ENCODE data around the gene SCNN1A. TPM values are rescaled to one million over a fixed set of nuclear protein-coding genes. Genes with fewer than 3 reads are reported as not detected.

The SCNN1A gene
- total RNA-seq = not detected

DNA sequence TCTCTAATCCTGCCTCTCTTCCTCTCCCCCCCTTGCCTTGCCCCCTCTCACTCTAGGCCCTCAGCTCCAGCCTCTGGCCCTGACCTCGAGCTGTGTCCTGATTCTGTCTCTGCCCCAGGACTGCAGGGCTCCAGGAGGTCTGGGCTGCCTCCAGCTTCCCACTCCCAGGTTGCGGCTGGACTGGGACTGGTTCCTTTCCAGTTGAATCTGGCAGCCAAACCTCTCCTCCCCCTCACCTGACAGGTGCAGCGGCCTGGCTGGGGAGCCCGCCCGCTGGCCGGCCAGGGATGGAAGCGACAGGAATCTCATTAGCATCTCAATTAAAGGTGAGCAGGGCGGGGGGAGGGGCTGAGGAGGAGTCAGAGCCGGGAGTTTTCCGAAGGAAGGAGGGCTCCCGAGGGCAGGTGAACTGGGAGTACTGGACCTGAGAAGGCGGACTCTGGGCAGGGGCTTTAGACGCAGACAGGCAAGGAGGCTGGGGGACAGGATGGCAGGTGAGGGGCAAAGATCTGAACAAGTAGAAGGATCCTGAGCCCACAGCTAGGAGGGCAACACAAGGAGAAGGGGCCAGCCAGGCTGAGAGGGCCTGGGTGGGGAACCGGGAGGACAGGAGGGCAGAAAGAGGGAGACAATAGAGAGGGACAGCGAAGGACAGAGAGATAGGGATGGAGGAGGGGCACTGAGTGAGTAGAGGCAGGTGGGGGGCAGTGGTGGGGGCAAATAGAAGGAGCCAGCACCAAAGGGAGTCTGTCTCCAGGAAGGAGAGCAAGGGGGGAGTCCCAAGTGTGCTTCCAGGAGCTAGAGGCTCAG, at the start of gene SCNN1A:
Gene SCNN1A (minus strand): TSS at position 295 of the 810 bp plus-strand sequence. CDS start 780 bp downstream, outside the sequence.
- Histone ChIP-seq H3K9me3 (ENCODE audit: control insufficient read depth in 3 of 3, low read length in 3 of 3) (no peaks in the 10 kb centered on the region), H3K4me1 (ENCODE audit: control insufficient read depth in 3 of 3, insufficient read depth in 3 of 3, low read length in 3 of 3) (peaks cover 22 to 29% (median 26%) of the 10 kb centered on the region in 3 donors), H3K27ac (ENCODE audit: low read depth, low read length) (no peak within 1 kb of the TSS), H3K4me3 (ENCODE audit: low read length in 3 of 3) (no peak within 1 kb of the TSS), H3K9ac (ENCODE audit: low read depth in 1 of 3, low read length in 3 of 3) (peak within 1 kb of the TSS in 2 of 3 donors; percentile 57 to 62), H3K27me3 (ENCODE audit: control insufficient read depth in 3 of 3, insufficient read depth in 3 of 3, low read length in 3 of 3) (no peaks in the 10 kb centered on the region), H3K36me3 (ENCODE audit: control insufficient read depth in 3 of 3, insufficient read depth in 3 of 3, low read length in 3 of 3) (no peaks in the 10 kb centered on the region)

DNA sequence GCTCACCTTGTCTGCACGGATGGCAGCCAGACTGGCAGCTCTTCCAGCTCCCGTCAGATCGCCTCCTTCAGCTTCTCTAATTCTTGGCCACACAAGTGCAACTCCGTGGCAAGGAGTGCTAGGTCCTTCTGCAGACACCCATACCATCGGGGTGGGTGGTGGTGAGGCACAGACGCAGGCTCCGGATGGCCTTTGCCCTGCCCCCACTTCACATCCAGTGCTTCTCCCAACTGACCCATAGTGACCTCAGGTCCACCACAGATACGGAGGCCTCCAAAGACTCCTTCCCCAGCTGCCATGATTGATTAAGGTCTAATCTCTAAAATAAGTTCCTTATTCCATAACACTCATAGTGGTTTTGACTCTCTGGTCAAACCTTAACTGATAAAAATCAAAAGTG, 49.5 kb upstream of the SCNN1A start:
- Histone ChIP-seq H3K27me3 (ENCODE audit: control insufficient read depth in 3 of 3, insufficient read depth in 3 of 3, low read length in 3 of 3) (no peaks in the 10 kb centered on the region), H3K9me3 (ENCODE audit: control insufficient read depth in 3 of 3, low read length in 3 of 3) (no peaks in the 10 kb centered on the region), H3K4me1 (ENCODE audit: control insufficient read depth in 3 of 3, insufficient read depth in 3 of 3, low read length in 3 of 3) (peaks cover 5 to 9% (median 6%) of the 10 kb centered on the region in 3 donors), H3K4me3 (ENCODE audit: low read length in 3 of 3) (no peak overlapping the region), H3K9ac (ENCODE audit: low read depth in 1 of 3, low read length in 3 of 3) (no peak overlapping the region), H3K36me3 (ENCODE audit: control insufficient read depth in 3 of 3, insufficient read depth in 3 of 3, low read length in 3 of 3) (no peaks in the 10 kb centered on the region), H3K27ac (ENCODE audit: low read depth, low read length) (no peak overlapping the region)

DNA sequence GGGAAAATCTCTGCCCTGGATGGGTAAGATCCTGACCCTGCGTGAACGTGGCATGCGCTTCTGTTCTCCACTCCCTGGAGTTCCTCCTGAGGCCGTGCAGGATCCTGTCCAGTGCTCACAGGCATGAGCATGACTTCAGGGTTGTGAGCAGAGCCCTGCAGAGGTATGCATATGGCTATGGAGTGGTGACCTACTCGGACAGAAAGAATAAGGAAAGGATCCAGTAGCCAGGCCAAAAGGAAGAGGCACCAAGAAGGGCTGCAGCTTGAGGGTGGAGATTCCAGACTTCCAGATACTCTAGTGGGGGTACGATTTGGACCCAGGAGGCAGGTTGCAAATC, 48.6 kb upstream of the SCNN1A start:
- peaks cover 5 to 8% (median 6%) of the 10 kb centered on the region in 3 donors for H3K4me1 ChIP-seq (ENCODE audit: control insufficient read depth in 3 of 3, insufficient read depth in 3 of 3, low read length in 3 of 3)
- no peaks in the 10 kb centered on the region for H3K27me3 ChIP-seq (ENCODE audit: control insufficient read depth in 3 of 3, insufficient read depth in 3 of 3, low read length in 3 of 3)
- H3K27ac ChIP-seq (ENCODE audit: low read depth, low read length) = no peak overlapping the region
- H3K9me3 ChIP-seq (ENCODE audit: control insufficient read depth in 3 of 3, low read length in 3 of 3) = no peaks in the 10 kb centered on the region
- no peak overlapping the region for H3K4me3 ChIP-seq (ENCODE audit: low read length in 3 of 3)
- H3K9ac ChIP-seq (ENCODE audit: low read depth in 1 of 3, low read length in 3 of 3) = peak overlapping the region in 1 of 3 donors; percentile 28
- H3K36me3 ChIP-seq (ENCODE audit: control insufficient read depth in 3 of 3, insufficient read depth in 3 of 3, low read length in 3 of 3) = no peaks in the 10 kb centered on the region

DNA sequence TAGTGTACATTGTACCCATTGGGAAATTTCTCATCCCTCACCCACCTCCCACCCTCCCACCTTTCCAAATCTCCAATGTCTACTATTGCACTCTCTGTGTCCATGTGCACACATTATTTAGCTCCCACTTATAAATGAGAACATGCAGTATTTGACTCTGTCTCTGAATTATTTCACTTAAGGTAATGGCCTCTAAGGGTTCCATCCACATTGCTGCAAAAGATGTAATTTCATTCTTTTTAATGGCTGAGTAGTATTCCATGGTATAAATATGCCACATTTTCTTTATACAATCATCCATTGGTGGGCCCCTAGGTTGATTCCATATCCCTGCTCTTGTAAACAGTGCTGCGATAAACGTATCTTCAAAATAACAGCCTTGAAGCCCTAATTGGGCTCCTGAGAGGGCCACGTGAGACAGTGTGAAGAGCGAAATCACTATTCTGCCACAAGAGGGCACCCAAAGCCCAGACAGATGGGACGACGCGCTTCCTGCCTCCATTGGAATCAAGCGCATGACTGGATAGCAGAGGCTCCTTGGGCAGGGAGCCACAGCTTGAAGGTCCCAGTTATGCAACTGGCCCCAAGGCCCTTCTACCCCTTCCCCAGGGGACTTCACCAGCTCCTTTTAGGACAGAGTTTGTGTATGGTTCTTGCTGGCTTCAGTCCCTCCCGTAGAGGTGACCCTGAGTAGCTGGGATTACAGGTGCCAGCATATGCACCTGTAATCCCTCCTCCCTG, 48.1 kb upstream of the SCNN1A start:
- no peaks in the 10 kb centered on the region for H3K27me3 ChIP-seq (ENCODE audit: control insufficient read depth in 3 of 3, insufficient read depth in 3 of 3, low read length in 3 of 3)
- H3K4me1 ChIP-seq (ENCODE audit: control insufficient read depth in 3 of 3, insufficient read depth in 3 of 3, low read length in 3 of 3) = peaks cover 5 to 8% (median 6%) of the 10 kb centered on the region in 3 donors
- H3K36me3 ChIP-seq (ENCODE audit: control insufficient read depth in 3 of 3, insufficient read depth in 3 of 3, low read length in 3 of 3) = no peaks in the 10 kb centered on the region
- no peaks in the 10 kb centered on the region for H3K9me3 ChIP-seq (ENCODE audit: control insufficient read depth in 3 of 3, low read length in 3 of 3)
- peak overlapping the region in 1 of 3 donors; percentile 28 for H3K9ac ChIP-seq (ENCODE audit: low read depth in 1 of 3, low read length in 3 of 3)
- no peak overlapping the region for H3K4me3 ChIP-seq (ENCODE audit: low read length in 3 of 3)
- no peak overlapping the region for H3K27ac ChIP-seq (ENCODE audit: low read depth, low read length)

DNA sequence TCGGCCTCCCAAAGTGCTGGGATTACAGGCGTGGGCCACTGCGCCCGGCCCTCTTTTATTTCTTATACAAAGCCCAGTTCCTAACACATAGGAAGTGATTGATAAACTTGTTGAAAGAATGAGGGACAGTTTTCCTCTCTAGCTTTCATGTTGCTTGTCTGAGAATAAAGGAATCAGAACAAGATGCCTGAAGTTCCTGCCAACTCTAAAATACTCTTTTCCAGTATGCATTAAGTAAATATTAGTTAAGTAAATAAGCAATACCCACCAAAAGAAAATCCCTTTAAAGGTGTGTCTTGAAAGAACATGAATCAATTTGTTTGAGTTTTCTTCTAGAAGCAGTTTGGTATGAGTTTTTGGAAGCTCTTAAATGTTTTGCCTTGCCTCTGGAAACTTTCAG, 45.0 kb upstream of the SCNN1A start:
- Histone ChIP-seq H3K4me3 (ENCODE audit: low read length in 3 of 3) (no peak overlapping the region), H3K4me1 (ENCODE audit: control insufficient read depth in 3 of 3, insufficient read depth in 3 of 3, low read length in 3 of 3) (peaks cover 5 to 8% (median 6%) of the 10 kb centered on the region in 3 donors), H3K9ac (ENCODE audit: low read depth in 1 of 3, low read length in 3 of 3) (no peak overlapping the region), H3K9me3 (ENCODE audit: control insufficient read depth in 3 of 3, low read length in 3 of 3) (no peaks in the 10 kb centered on the region), H3K36me3 (ENCODE audit: control insufficient read depth in 3 of 3, insufficient read depth in 3 of 3, low read length in 3 of 3) (peaks cover 0 to 3% (median 0%) of the 10 kb centered on the region in 3 donors), H3K27me3 (ENCODE audit: control insufficient read depth in 3 of 3, insufficient read depth in 3 of 3, low read length in 3 of 3) (no peaks in the 10 kb centered on the region), H3K27ac (ENCODE audit: low read depth, low read length) (no peak overlapping the region)

DNA sequence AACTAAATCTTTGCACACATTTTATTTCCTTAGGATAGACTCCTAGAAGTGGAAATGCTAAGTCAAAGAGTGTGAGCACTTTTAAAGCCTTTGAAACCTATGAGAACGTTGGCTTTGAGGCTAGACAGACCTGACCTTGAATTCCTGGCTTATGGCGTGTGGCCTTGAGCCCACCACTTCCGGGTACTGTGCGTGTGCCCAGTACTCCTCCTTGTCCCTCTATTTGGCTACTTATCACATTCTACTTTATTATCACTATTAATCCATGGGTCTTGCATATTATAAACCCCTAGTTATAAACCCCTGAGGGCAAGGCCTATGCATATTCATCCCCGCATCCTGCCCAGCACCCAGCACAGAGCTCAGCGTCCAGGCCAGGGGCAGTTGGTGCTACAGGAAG, 43.4 kb upstream of the SCNN1A start:
- no peak overlapping the region for H3K4me3 ChIP-seq (ENCODE audit: low read length in 3 of 3)
- H3K36me3 ChIP-seq (ENCODE audit: control insufficient read depth in 3 of 3, insufficient read depth in 3 of 3, low read length in 3 of 3) = peaks cover 0 to 3% (median 0%) of the 10 kb centered on the region in 3 donors
- H3K27me3 ChIP-seq (ENCODE audit: control insufficient read depth in 3 of 3, insufficient read depth in 3 of 3, low read length in 3 of 3) = no peaks in the 10 kb centered on the region
- H3K9me3 ChIP-seq (ENCODE audit: control insufficient read depth in 3 of 3, low read length in 3 of 3) = no peaks in the 10 kb centered on the region
- H3K27ac ChIP-seq (ENCODE audit: low read depth, low read length) = no peak overlapping the region
- no peak overlapping the region for H3K9ac ChIP-seq (ENCODE audit: low read depth in 1 of 3, low read length in 3 of 3)
- H3K4me1 ChIP-seq (ENCODE audit: control insufficient read depth in 3 of 3, insufficient read depth in 3 of 3, low read length in 3 of 3) = peaks cover 2 to 5% (median 3%) of the 10 kb centered on the region in 3 donors

DNA sequence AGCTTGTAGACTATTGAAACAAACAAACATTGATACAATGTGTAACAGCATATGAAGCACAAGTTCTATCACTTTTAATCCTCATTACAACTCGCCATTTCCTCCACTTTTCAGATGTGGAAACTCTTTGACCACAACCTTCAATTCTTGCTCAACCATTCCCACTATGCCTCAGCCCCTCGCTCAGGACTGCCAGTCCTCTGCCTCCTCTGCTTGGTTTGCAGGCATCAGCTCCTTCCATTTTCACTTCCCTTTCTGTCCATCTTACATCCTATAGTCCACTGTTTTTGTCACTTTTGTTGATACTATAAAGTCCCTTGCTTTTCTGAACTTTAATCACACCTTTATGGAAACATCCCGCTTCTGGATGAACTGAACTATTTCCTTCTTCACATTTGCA, 41.2 kb upstream of the SCNN1A start:
- no peak overlapping the region for H3K9ac ChIP-seq (ENCODE audit: low read depth in 1 of 3, low read length in 3 of 3)
- no peaks in the 10 kb centered on the region for H3K27me3 ChIP-seq (ENCODE audit: control insufficient read depth in 3 of 3, insufficient read depth in 3 of 3, low read length in 3 of 3)
- no peak overlapping the region for H3K4me3 ChIP-seq (ENCODE audit: low read length in 3 of 3)
- peaks cover 0 to 3% (median 0%) of the 10 kb centered on the region in 3 donors for H3K36me3 ChIP-seq (ENCODE audit: control insufficient read depth in 3 of 3, insufficient read depth in 3 of 3, low read length in 3 of 3)
- H3K4me1 ChIP-seq (ENCODE audit: control insufficient read depth in 3 of 3, insufficient read depth in 3 of 3, low read length in 3 of 3) = no peaks in the 10 kb centered on the region
- no peak overlapping the region for H3K27ac ChIP-seq (ENCODE audit: low read depth, low read length)
- no peaks in the 10 kb centered on the region for H3K9me3 ChIP-seq (ENCODE audit: control insufficient read depth in 3 of 3, low read length in 3 of 3)

DNA sequence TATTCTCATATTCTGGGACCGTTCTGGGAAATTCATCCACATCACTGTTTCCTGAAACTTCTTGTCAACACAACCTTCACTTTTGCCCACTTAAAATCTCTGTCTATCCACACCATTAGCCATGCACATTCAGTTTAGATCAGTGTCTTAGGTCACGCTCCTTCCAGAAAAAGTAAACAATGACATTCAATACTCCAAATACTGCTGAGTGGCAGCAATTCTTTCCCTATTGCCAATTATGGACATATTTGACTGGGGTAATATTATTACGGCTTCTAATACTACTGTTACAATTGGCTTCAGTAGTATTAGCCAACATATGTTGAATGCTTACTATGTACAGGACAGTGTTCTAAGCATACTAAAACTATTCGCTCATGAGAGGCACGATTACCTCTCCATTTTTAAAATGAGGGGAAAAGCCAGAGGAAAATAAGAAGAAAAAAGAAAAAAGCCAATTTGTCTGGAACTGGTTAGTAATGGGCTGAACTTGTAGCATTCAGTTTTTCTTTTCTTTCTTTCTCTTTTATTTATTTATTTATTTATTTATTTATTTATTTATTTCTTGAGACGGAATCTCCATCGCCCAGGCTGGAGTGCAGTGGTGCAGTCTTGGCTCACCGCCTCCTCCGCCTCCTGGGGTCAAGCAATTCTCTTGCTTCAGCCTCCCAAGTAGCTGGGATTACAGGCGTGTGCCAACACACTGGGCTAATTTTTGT, 32.0 kb upstream of the SCNN1A start:
- H3K4me3 ChIP-seq (ENCODE audit: low read length in 3 of 3) = no peak overlapping the region
- no peak overlapping the region for H3K9ac ChIP-seq (ENCODE audit: low read depth in 1 of 3, low read length in 3 of 3)
- no peaks in the 10 kb centered on the region for H3K9me3 ChIP-seq (ENCODE audit: control insufficient read depth in 3 of 3, low read length in 3 of 3)
- no peaks in the 10 kb centered on the region for H3K4me1 ChIP-seq (ENCODE audit: control insufficient read depth in 3 of 3, insufficient read depth in 3 of 3, low read length in 3 of 3)
- H3K36me3 ChIP-seq (ENCODE audit: control insufficient read depth in 3 of 3, insufficient read depth in 3 of 3, low read length in 3 of 3) = no peaks in the 10 kb centered on the region
- H3K27ac ChIP-seq (ENCODE audit: low read depth, low read length) = no peak overlapping the region
- no peaks in the 10 kb centered on the region for H3K27me3 ChIP-seq (ENCODE audit: control insufficient read depth in 3 of 3, insufficient read depth in 3 of 3, low read length in 3 of 3)

DNA sequence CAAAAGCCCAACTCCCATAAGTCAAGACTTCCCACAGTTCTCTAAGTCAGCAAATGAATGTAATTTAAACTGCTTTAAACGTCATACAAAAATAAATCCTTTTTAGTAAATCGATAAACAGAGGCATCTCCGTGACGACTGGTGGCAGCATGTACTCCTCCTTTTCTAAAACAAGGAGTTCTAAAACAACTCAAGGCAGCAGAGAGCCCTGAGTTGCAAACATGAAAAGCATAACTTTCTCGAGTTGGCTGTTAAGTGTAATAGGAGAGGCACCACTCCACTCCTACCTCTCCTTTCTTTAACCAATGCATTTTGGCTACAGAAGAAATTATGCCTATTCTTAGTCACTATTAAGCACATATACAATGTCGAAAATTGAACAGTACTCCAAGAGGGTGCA, 30.6 kb upstream of the SCNN1A start:
- Histone ChIP-seq H3K27ac (ENCODE audit: low read depth, low read length) (no peak overlapping the region), H3K9me3 (ENCODE audit: control insufficient read depth in 3 of 3, low read length in 3 of 3) (no peaks in the 10 kb centered on the region), H3K36me3 (ENCODE audit: control insufficient read depth in 3 of 3, insufficient read depth in 3 of 3, low read length in 3 of 3) (peaks cover 0 to 3% (median 0%) of the 10 kb centered on the region in 3 donors), H3K4me3 (ENCODE audit: low read length in 3 of 3) (no peak overlapping the region), H3K9ac (ENCODE audit: low read depth in 1 of 3, low read length in 3 of 3) (no peak overlapping the region), H3K27me3 (ENCODE audit: control insufficient read depth in 3 of 3, insufficient read depth in 3 of 3, low read length in 3 of 3) (no peaks in the 10 kb centered on the region), H3K4me1 (ENCODE audit: control insufficient read depth in 3 of 3, insufficient read depth in 3 of 3, low read length in 3 of 3) (no peaks in the 10 kb centered on the region)
